GM18951 (cell line): ENCODE results near the gene DDAH2.

ENCODE experiments used
- POLR2A ChIP-seq: IDR thresholded peaks from 4 replicates; pipeline ENCODE4 v1.6.1; 2011; ENCODE audit warnings: mild to moderate bottlenecking; ENCODE audit not compliant: insufficient read length, insufficient read depth; ENCODE audit errors: extremely low read depth
- in situ Hi-C: fragments of 300-500 bp; cut with MboI; formaldehyde crosslinking; loops from one replicate; pipeline ENCODE4 v1.12.0; 2022; ENCODE audit warnings: low sequenced_read_pairs, mixed read lengths, inconsistent platforms; ENCODE audit not compliant: unreplicated experiment

Gene DDAH2

GRCh38 chr6:31677955-31678354 is 51.1 kb downstream of the DDAH2 start:
- in situ Hi-C loops = no loop called here
- TF ChIP-seq POLR2A = no peak
